DND-41 (cell line): ENCODE measurements around the gene ACOX3.

Experiments
- EZH2 ChIP-seq: IDR thresholded peaks from 3 replicates; pipeline ENCODE4 v1.6.1; 2012; ENCODE audit warnings: borderline replicate concordance, low read depth, mild to moderate bottlenecking, moderate library complexity, low read length, inconsistent platforms; ENCODE audit not compliant: severe bottlenecking
- TF ChIP-seq, protein P1 (sequence below): IDR thresholded peaks from 2 replicates; pipeline ENCODE4 v1.5.1; 2012; ENCODE audit warnings: borderline replicate concordance, low read length, moderate library complexity, mild to moderate bottlenecking; ENCODE audit not compliant: poor library complexity, severe bottlenecking; ENCODE audit errors: extremely low read depth

DNA sequence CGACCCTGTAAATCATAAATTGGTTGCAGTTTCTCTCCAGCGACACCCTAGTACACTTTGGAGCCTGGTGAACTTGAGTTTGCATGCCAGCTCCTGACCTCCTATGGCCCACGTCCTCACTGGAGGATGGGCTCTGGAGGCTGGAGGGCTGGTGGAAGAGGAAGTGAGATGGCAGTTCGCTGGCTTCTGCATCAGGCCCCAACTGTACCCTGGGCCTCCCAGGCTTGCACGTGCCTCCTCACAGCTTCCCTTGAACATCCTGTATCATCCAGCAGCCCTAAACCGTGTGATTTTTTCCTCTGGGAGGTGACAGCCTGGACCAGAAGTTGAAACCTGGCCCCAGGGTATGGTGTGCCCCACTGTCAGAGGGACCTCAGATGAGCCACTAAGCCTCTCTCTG is 92.5 kb downstream of the ACOX3 start:
- TF ChIP-seq, protein P1, sequence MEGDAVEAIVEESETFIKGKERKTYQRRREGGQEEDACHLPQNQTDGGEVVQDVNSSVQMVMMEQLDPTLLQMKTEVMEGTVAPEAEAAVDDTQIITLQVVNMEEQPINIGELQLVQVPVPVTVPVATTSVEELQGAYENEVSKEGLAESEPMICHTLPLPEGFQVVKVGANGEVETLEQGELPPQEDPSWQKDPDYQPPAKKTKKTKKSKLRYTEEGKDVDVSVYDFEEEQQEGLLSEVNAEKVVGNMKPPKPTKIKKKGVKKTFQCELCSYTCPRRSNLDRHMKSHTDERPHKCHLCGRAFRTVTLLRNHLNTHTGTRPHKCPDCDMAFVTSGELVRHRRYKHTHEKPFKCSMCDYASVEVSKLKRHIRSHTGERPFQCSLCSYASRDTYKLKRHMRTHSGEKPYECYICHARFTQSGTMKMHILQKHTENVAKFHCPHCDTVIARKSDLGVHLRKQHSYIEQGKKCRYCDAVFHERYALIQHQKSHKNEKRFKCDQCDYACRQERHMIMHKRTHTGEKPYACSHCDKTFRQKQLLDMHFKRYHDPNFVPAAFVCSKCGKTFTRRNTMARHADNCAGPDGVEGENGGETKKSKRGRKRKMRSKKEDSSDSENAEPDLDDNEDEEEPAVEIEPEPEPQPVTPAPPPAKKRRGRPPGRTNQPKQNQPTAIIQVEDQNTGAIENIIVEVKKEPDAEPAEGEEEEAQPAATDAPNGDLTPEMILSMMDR: no peak
- no peak for TF ChIP-seq EZH2
